ENCODE results near the gene KRTAP9-2.
"Not testable (repeated sequence)": the region's sequence is repeated elsewhere in the genome, so short reads cannot be mapped to it uniquely, and the experiment has no call there.

Gene KRTAP9-2

DNA sequence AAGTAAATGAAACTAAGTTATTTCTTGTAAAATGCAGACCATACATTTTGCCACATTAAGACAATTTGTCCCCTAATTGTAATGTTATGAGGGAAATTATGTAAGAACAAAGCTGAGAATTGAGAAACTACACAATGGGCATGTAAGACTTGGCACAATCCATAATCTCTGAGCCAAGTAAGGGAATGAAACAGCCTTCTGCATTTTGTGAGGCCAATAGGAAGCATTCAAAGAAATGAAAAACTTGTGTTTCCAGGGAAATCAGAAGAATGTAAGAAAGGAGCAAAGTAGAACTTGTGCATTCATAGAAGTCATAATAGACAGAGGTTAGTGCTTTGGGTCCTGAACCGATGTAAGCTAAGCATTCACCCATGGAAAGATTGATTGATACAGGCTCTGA, 24.8 kb downstream of the KRTAP9-2 start:
- no peak overlapping the region for H3K4me3 ChIP-seq (ENCODE audit: low read length)
- peak; percentile 52 for DNase-seq (ENCODE audit: low read depth)
- TF ChIP-seq CTCF (conservative IDR thresholded peaks at IDR 0.05; ENCODE audit: low read length), result no peak

GRCh38 chr17:41254861-41255260, 28.4 kb downstream of the KRTAP9-2 start:
- no peak overlapping the region for H3K4me3 ChIP-seq (ENCODE audit: low read length)
- no peak for TF ChIP-seq CTCF (conservative IDR thresholded peaks at IDR 0.05; ENCODE audit: low read length)
- peak; percentile 41 for DNase-seq (ENCODE audit: low read depth)

- H3K4me3 ChIP-seq (ENCODE audit: low read length), result not testable (repeated sequence)
- DNase-seq (ENCODE audit: low read depth), result peak; percentile 55
Measured at GRCh38 chr17:41255381-41256290, 29.2 kb downstream of the KRTAP9-2 start, which contains the start of gene KRTAP9-9. TSS of gene KRTAP9-9 (plus strand) at chr17:41255384.

GRCh38 chr17:41256291-41256685, 29.8 kb downstream of the KRTAP9-2 start:
- TF ChIP-seq CTCF (conservative IDR thresholded peaks at IDR 0.05; ENCODE audit: low read length), result no peak
- DNase-seq (ENCODE audit: low read depth), result no peak
- H3K4me3 ChIP-seq (ENCODE audit: low read length), result no peak overlapping the region

DNA sequence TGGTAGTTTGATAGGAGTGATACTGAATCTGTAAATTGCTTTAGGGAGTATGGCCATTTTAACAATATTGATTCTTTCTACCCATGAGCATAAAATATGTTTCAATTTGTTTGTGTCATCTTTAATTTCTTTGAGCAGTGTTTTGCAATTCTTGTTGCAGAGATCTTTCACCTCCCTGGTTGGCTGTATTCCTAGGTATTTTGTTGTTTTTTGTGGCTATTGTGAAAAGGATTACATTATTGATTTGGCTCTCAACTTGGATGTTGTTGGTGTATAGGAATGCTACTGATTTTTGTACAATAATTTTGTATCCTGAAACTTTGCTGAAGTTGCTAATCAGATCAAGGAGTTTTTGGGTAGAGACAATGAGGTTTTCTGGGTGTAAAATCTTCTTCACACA, 32.0 kb downstream of the KRTAP9-2 start:
- no peak overlapping the region for H3K4me3 ChIP-seq (ENCODE audit: low read length)
- TF ChIP-seq CTCF (conservative IDR thresholded peaks at IDR 0.05; ENCODE audit: low read length), result no peak
- peak; percentile 73 for DNase-seq (ENCODE audit: low read depth)

DNA sequence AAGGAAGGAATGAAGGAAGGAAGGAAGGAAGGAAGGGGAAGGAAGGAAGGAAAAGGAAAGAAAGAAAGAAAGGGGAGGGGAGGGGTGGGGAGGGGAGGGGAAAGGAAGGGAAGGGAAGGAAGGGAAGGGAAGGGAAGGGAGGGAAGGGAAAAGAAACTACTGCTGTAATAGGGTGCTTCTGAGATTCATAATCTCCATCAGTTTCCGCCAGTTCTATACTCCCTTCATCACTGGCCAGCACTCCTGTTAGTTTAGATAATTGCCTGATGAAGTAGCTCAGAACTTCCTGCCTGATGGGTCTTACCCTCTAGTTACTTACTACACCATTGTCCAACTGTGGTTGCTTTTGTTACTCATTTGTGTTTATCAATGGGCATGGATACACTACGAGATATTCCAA, 36.8 kb downstream of the KRTAP9-2 start:
- no peak for TF ChIP-seq CTCF (conservative IDR thresholded peaks at IDR 0.05; ENCODE audit: low read length)
- no peak overlapping the region for H3K4me3 ChIP-seq (ENCODE audit: low read length)
- no peak for DNase-seq (ENCODE audit: low read depth)

GRCh38 chr17:41264599-41264998, 38.2 kb downstream of the KRTAP9-2 start:
- H3K4me3 ChIP-seq (ENCODE audit: low read length), result no peak overlapping the region
- DNase-seq (ENCODE audit: low read depth), result no peak
- TF ChIP-seq CTCF (conservative IDR thresholded peaks at IDR 0.05; ENCODE audit: low read length), result no peak

All from AG10803 (cell line).